Activated T-cell treated with anti-CD3 and anti-CD28 coated beads for 1 hour (primary cell): ENCODE measurements around the gene PTPN2.

Source experiments
- DNase-seq: peaks from one replicate; pipeline ENCODE4 v3.0.0-alpha.2; 2020; ENCODE audit warnings: low read depth

Gene PTPN2

GRCh38 chr18:12857991-12858544, 26.0 kb downstream of the PTPN2 start:
- no peak for DNase-seq

- no peak for DNase-seq
Measured at GRCh38 chr18:12857215-12857905, 26.7 kb downstream of the PTPN2 start.

DNA sequence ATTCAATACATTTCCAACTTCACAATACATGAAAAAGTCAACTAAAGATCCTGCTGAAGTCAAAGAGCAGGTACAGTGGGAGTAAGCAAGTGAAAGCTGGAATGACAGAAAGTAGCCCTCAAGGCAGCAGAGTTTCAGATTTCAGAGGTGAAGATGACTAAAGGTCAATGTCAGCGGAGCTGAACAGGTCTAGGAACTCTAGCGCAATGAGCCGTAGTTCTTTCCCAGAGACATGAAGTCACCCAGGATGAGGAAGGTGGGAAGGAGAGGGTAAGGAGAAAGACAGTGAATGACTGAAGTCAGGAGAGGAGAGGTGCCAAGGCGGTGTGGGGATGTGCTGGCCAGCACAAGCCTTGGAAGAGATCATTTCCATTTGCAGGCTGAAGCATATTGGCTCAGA, 28.1 kb downstream of the PTPN2 start:
- DNase-seq = no peak

- no peak for DNase-seq
Measured at GRCh38 chr18:12852566-12853315, 31.3 kb downstream of the PTPN2 start.

DNA sequence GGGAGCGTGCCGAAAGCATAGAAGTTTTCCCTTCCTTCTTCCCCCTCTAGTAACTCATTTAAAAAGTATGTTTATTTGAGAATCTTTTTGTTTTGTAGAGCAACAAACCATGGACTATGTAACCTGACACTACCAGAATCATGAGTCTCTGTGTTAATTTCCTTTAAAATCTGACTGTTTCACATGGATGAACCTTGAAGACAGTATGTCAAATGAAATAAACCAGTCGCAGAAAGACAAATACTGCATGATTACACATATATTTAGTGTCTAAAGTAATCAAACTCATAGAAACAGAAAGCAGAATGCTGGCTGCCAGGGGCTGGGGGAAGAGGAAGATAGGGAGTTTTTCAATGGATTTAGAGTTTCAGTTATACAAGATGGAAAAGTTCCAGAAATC, 32.3 kb downstream of the PTPN2 start:
- no peak for DNase-seq

- no peak for DNase-seq
Measured at GRCh38 chr18:12849548-12849947, 34.5 kb downstream of the PTPN2 start.

DNA sequence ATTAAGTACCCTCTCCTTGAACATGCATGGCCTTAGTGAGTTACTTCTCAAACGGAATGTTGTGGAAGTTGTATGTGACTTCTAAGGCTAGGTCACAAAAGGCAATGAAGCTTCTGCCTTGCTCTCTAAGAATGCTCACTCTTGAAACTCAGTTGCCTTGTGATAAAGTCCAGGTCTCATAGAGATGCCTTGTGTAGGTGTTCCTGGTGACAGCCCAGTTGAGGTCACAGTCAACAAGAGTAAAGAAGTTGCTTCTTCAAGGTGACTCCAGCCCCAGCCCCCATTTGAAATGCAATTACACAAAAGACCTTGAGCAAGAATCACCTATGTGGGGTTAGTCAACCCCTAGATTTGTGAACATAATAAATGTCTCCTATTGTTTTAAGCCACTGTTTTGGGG, 35.6 kb downstream of the PTPN2 start:
- no peak for DNase-seq

DNA sequence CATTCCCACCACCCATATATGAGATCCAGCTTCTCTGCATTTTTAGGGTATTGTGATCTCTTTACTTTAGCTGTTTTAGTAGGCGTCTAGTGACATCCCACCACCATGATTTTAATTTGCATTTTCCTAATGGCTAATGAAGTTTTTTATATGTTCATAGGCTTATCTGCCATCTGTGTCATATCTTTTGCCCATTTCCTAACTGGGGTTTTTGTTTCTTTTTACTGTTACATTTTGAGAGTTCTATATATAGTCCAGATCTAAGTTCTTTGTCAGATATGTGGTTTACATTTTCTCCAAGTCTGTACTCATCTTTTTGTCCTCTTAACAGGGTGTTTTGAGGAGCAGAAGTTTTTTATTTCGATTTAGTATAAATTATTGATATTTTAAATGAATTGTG, 39.6 kb downstream of the PTPN2 start:
- DNase-seq = no peak

DNA sequence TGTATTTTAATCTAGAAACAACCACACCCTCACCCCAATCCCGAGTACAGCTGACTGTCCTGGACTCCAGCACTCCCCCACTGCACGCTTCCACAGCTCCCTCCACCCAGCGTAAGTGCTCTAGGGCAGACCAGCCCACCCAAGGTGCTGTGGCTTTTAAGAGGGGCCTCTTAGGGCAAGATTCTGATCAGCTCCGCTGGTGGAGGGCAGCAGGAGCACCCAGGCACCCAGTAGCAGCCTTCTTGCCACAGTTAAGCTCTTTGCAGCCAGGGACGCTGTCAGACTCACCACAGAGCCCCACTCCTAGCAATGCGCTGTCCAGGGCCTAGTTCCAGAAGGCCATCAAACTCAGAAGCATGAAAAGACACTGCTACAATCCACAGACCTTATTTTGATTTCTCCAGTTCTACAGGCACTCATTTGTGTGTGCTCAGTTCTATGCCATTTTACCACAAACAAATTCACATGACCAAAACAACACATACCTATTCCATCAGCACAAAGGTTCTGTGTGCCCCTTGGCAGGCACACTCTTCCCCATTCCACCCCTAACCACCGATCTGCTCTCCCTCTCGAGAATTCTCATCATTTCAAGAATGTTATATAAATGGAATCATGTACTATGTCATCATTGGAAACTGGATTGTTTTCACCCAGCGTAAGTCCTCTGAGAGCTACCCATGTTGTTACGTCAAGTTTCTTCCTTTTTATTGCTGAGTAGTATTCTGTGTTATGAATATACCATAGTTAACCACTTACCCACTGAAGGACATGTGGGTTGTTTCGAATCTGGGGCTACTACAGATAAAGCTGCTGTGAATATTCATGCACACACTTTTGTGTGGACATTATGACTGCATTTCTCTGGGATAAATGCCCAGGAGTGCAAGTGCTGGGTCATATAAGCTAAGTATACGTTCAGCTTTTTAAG, 40.4 kb downstream of the PTPN2 start:
- no peak for DNase-seq

- no peak for DNase-seq
Measured at GRCh38 chr18:12842459-12843380, 41.3 kb downstream of the PTPN2 start.

DNA sequence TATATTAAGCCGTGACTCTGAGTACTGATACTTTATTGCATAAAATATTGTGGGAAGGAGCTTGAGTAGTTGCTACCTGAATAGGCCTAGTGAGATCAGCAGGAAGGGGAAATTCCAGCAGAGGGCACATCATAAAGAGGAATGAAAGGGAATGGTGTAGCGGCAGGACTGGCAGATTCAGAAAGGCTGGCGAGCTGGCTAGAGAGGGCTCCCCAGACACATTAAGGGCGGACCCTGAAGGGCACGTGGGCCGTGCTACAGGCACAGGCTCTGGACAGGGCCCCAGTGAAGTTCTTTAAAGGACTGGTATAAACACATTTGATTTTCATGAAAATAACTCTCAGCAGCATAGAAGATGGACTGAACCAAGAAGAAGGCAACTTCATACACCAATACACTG, 43.0 kb downstream of the PTPN2 start:
- no peak for DNase-seq

- DNase-seq = no peak
Measured at GRCh38 chr18:12840382-12840781, 43.7 kb downstream of the PTPN2 start.

DNA sequence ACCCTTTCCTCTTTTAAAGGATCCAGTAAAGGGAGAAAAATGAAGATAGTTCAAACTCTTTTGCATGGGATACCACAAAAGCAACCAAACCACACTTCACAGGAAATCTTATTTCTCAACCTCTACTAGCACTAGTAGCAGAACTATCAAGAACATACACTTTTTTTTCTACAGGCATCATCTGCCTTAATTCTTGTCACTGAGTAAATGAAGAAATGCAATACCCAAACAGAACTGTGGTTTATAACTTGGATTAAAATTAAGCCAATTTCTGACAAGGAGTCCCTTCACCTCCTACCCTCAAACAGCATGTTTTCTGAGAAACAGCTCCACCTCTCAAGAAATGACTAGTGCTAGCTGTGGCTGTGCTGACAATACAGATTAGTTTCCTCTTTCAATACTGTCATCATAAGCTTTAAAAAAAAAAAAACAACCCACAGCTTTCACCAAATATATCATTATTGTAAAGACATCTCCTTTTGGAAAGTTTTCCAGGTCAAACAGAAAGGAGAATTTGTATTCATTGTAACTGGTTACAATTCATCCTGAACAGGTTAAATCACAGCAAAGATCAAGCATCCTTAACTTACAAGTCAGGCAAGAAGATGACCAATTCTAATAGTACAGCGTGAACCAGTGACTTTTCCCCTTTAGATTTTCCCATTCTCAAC, 44.4 kb downstream of the PTPN2 start:
- DNase-seq = no peak

GRCh38 chr18:12839057-12839525, 44.9 kb downstream of the PTPN2 start:
- DNase-seq = no peak

DNA sequence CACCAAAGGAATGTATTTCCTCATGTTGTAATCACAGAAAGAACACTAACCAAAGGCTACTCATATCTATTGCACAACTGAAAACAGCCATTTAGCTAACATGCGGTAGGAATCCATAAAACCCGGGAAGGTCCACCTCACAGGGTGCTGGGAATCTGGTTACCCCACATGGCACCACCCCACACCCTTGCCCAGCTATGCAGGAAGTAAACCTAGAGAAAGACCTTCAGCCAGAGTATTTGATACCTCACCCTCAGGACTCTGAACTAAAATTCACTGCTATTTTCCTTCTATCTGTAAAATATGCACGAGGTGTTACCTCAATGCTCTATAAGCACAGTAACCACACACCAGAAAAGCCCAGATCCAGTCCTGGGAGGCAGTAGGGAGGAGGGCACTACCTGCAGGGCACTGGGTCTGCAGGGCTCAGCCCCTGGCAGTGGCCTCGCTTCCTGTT, 45.8 kb downstream of the PTPN2 start:
- no peak for DNase-seq

GRCh38 chr18:12837747-12838146, 46.3 kb downstream of the PTPN2 start:
- DNase-seq = no peak

- no peak for DNase-seq
Measured at GRCh38 chr18:12836551-12836950, 47.5 kb downstream of the PTPN2 start.

DNA sequence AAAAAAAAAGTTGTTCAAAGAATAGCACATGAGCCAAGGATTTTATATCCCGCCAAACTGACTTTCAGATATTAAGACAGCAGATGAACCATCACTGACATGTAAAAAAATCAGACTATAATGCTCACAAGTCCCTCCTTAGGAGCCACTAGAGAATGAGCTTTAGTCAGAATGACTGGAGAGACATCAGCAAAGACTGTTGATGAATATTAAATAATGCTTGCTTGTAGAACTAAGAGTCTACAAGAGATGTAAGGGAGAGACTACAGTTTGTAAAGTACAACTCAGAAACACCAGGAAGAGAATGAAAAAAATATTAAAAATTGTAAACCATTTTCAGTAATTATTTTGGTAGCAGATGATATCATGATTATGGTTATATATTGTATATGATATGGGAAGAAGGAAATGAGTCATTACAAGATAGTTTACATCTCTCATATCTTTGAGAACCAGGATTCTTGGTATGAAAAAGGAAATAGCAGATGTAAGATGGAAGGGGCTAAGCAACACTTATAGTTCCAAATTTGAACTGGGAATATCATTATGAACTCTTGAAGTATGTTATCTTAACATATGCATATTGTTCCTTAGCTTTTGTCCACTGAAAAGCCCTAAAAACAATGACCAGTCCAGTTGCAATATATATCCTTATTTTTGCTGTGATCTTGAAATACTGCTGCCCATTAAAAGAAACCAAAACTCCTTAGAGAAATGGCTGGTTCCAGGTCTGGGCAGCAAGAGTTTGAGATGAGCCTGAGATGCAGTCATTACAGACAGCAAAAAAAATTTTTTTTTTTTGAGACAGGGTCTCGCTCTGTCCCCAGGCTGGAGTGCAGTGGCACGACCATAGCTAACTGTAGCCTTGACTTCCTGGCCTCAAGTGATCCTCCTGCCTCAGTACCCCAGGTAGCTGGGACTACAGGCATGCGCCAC, 55.7 kb downstream of the PTPN2 start:
- DNase-seq = no peak

GRCh38 chr18:12827588-12827987, 56.4 kb downstream of the PTPN2 start:
- no peak for DNase-seq
